SIG-M5 treated with dmso at 0.1 percent for 504 hours (cell line): Measurements from ENCODE around the gene NFIX.

ENCODE experiments used
- DNase-seq: peaks from one replicate; lab custom pipeline; 2025; ENCODE audit not compliant: unreplicated experiment; lab: John Stamatoyannopoulos, UW

NFIX gene

GRCh38 chr19:13146763-13147563 is 151.7 kb downstream of the NFIX start:
- peak; percentile 8 for DNase-seq
